Measurements from ENCODE around the gene CAMK2D. TPM values are rescaled to one million over a fixed set of nuclear protein-coding genes. Genes with fewer than 3 reads are reported as not detected.

Gene CAMK2D
- polyA plus RNA-seq, 3 donors: 10.4 to 30.6 (median 19.6) TPM

GRCh38 chr4:113695328-113696169, 66.0 kb downstream of the CAMK2D start:
- H3K4me1 Mint-ChIP-seq: peaks cover 6% of the 10 kb centered on the region
- no peaks in the 10 kb centered on the region for H3K79me2 ChIP-seq (ENCODE audit: insufficient read depth, low read length)

DNA sequence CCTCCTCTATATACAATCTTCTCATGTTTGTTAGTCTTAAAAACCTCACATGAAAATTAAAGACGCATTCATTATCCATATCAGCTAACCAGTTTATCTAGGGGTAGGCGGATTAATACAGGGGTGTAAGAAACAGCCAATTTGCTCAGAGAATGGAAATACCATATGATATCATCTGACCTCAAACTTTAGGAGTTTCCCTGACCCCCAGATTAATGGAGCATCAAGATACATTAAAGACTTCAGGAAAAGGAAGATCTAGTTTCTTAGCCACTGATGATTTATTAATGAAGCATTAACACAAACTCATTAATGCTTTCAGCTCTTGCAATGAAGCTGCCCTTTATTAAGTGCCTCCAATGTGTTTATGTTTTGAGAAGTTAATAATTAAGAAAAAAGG, 67.5 kb downstream of the CAMK2D start:
- Mint-ChIP-seq H3K9me3 (no peaks in the 10 kb centered on the region), H3K4me1 (peaks cover 9% of the 10 kb centered on the region), H3K4me3 (no peak overlapping the region), H3K36me3 (no peaks in the 10 kb centered on the region), H3K27me3 (ENCODE audit: low read depth in 3 of 3) (peaks cover 0 to 5% (median 0%) of the 10 kb centered on the region in 3 donors), H3K27ac (peak overlapping the region in 1 of 7 donors; percentile 28)
- Histone ChIP-seq H2AFZ (ENCODE audit: insufficient read depth, low read depth, low read length, poor library complexity, severe bottlenecking) (no peak overlapping the region), H3K9me3 (replicated peaks in 1 of 2; ENCODE audit: control insufficient read depth in 1 of 2, insufficient read depth in 1 of 2, low read length in 2 of 2) (no peaks in the 10 kb centered on the region), H3K27ac (ENCODE audit: low read depth in 1 of 2, low read length in 2 of 2) (no peak overlapping the region), H3K79me2 (ENCODE audit: insufficient read depth, low read length) (no peaks in the 10 kb centered on the region), H4K20me1 (ENCODE audit: insufficient read depth, low read length) (peaks cover 67% of the 10 kb centered on the region), H3K9ac (ENCODE audit: insufficient read depth, low read length, poor library complexity, severe bottlenecking) (no peak overlapping the region), H3K4me2 (replicated peaks; ENCODE audit: extremely low read depth, low read length, poor library complexity, severe bottlenecking) (no peak overlapping the region), H3K4me3 (replicated peaks in 1 of 3; ENCODE audit: low read depth in 2 of 3, low read length in 3 of 3) (no peak overlapping the region), H3K36me3 (replicated peaks in 1 of 2; ENCODE audit: control insufficient read depth in 1 of 2, insufficient read depth in 2 of 2, low read length in 2 of 2) (no peaks in the 10 kb centered on the region), H3K4me1 (ENCODE audit: control insufficient read depth in 1 of 2, insufficient read depth in 2 of 2, low read length in 2 of 2) (peaks cover 6 to 10% of the 10 kb centered on the region in 2 donors), H3K27me3 (ENCODE audit: control insufficient read depth in 2 of 2, insufficient read depth in 2 of 2, low read length in 2 of 2) (no peaks in the 10 kb centered on the region)
- no CpG with 5 or more reads among the region's 2 CpGs for WGBS (ENCODE audit: insufficient coverage)
- intact Hi-C loops (cut with micrococcal nuclease): no loop called here
- no peak for DNase-seq
- TF ChIP-seq CTCF (IDR thresholded peaks at IDR 0.05): no peak

More at GRCh38 chr4:113695328-113696169, 66.0 kb downstream of the CAMK2D start:
- no peak overlapping the region for H3K27ac ChIP-seq (ENCODE audit: low read depth in 1 of 2, low read length in 2 of 2)
- no peaks in the 10 kb centered on the region for H3K27me3 ChIP-seq (ENCODE audit: control insufficient read depth in 2 of 2, insufficient read depth in 2 of 2, low read length in 2 of 2)
- H3K27me3 Mint-ChIP-seq (ENCODE audit: low read depth in 3 of 3): peaks cover 0 to 3% (median 0%) of the 10 kb centered on the region in 3 donors
- no peak overlapping the region for H3K4me2 ChIP-seq (replicated peaks; ENCODE audit: extremely low read depth, low read length, poor library complexity, severe bottlenecking)
- no peaks in the 10 kb centered on the region for H3K9me3 Mint-ChIP-seq
- no peak overlapping the region for H3K27ac Mint-ChIP-seq
- no peak overlapping the region for H3K4me3 Mint-ChIP-seq
- DNase-seq: no peak
- WGBS (ENCODE audit: insufficient coverage): 96% methylated on average over 3 of the region's 3 CpGs
- H2AFZ ChIP-seq (ENCODE audit: insufficient read depth, low read depth, low read length, poor library complexity, severe bottlenecking): no peak overlapping the region
- TF ChIP-seq CTCF (IDR thresholded peaks at IDR 0.05): no peak
- intact Hi-C loops (cut with micrococcal nuclease): no loop called here
- H4K20me1 ChIP-seq (ENCODE audit: insufficient read depth, low read length): peaks cover 61% of the 10 kb centered on the region
- H3K9ac ChIP-seq (ENCODE audit: insufficient read depth, low read length, poor library complexity, severe bottlenecking): no peak overlapping the region
- H3K4me1 ChIP-seq (ENCODE audit: control insufficient read depth in 1 of 2, insufficient read depth in 2 of 2, low read length in 2 of 2): peaks cover 6 to 10% of the 10 kb centered on the region in 2 donors
- no peaks in the 10 kb centered on the region for H3K36me3 Mint-ChIP-seq
- no peak overlapping the region for H3K4me3 ChIP-seq (replicated peaks in 1 of 3; ENCODE audit: low read depth in 2 of 3, low read length in 3 of 3)
- H3K9me3 ChIP-seq (replicated peaks in 1 of 2; ENCODE audit: control insufficient read depth in 1 of 2, insufficient read depth in 1 of 2, low read length in 2 of 2): no peaks in the 10 kb centered on the region
- no peaks in the 10 kb centered on the region for H3K36me3 ChIP-seq (replicated peaks in 1 of 2; ENCODE audit: control insufficient read depth in 1 of 2, insufficient read depth in 2 of 2, low read length in 2 of 2)

All from CD14-positive monocyte (primary cell).